Astrocyte (in vitro differentiated cells and primary cell): ENCODE data around the gene TICRR. TPM values are rescaled to one million over a fixed set of nuclear protein-coding genes. Genes with fewer than 3 reads are reported as not detected.

Experiments
- DNase-seq: peaks from one replicate; pipeline ENCODE4 v3.0.0-alpha.2; 2010; ENCODE audit warnings: low read depth
- FAIRE-seq: peaks from 2 replicates; lab custom pipeline; 2011; peaks lifted over from hg19 to GRCh38; lab: Jason Lieb, UNC
- H2AFZ ChIP-seq: 2 replicates; pipeline ENCODE4 v1.6.0; 2012; ENCODE audit warnings: low read depth, low read length, inconsistent platforms
- H3K27ac ChIP-seq: 2 replicates; pipeline ENCODE4 v1.5.1; 2011; ENCODE audit warnings: low read depth, low read length, inconsistent platforms
- H3K27me3 ChIP-seq: 2 replicates; pipeline ENCODE4 v1.6.0; 2011; ENCODE audit warnings: low read length, inconsistent platforms; ENCODE audit not compliant: insufficient read depth
- H3K36me3 ChIP-seq: 2 replicates; pipeline ENCODE4 v1.5.1; 2011; ENCODE audit warnings: low read length, inconsistent platforms; ENCODE audit not compliant: insufficient read depth
- H3K4me1 ChIP-seq: 2 replicates; pipeline ENCODE4 v1.5.1; 2011; ENCODE audit warnings: low read length, inconsistent platforms; ENCODE audit not compliant: insufficient read depth
- H3K4me2 ChIP-seq: 2 replicates; pipeline ENCODE4 v1.6.0; 2012; ENCODE audit warnings: low read length, inconsistent platforms
- H3K4me3 ChIP-seq: 2 replicates; pipeline ENCODE4 v1.5.1; 2011; ENCODE audit warnings: low read depth, mild to moderate bottlenecking, low read length, inconsistent platforms; ENCODE audit not compliant: insufficient read depth
- H3K79me2 ChIP-seq: 2 replicates; pipeline ENCODE4 v1.6.0; 2012; ENCODE audit warnings: mild to moderate bottlenecking, low read length, inconsistent platforms; ENCODE audit not compliant: insufficient read depth
- H3K9ac ChIP-seq: 2 replicates; pipeline ENCODE4 v1.6.0; 2012; ENCODE audit warnings: mild to moderate bottlenecking, low read length, inconsistent platforms
- H3K9me3 ChIP-seq: 2 replicates; pipeline ENCODE4 v1.5.1; 2012; ENCODE audit warnings: low read depth, mild to moderate bottlenecking, low read length, inconsistent platforms; ENCODE audit not compliant: insufficient read depth
- H4K20me1 ChIP-seq: 2 replicates; pipeline ENCODE4 v1.6.0; 2012; ENCODE audit warnings: low read length, inconsistent platforms; ENCODE audit not compliant: insufficient read depth
- H3K27ac Mint-ChIP-seq: one replicate; pipeline ENCODE4 v1.8.0; 2021; ENCODE audit warnings: mild to moderate bottlenecking, mixed read lengths; ENCODE audit not compliant: unreplicated experiment
- H3K27me3 Mint-ChIP-seq: one replicate; pipeline ENCODE4 v1.8.0; 2021; ENCODE audit warnings: low read depth, mixed read lengths; ENCODE audit not compliant: unreplicated experiment
- H3K36me3 Mint-ChIP-seq: one replicate; pipeline ENCODE4 v1.8.0; 2021; ENCODE audit warnings: low read depth, mixed read lengths; ENCODE audit not compliant: unreplicated experiment
- H3K4me1 Mint-ChIP-seq: one replicate; pipeline ENCODE4 v1.8.0; 2021; ENCODE audit warnings: low read depth, mixed read lengths; ENCODE audit not compliant: unreplicated experiment
- H3K4me3 Mint-ChIP-seq: one replicate; pipeline ENCODE4 v1.8.0; 2021; ENCODE audit warnings: mild to moderate bottlenecking, moderate library complexity, mixed read lengths; ENCODE audit not compliant: unreplicated experiment
- H3K9me3 Mint-ChIP-seq: one replicate; pipeline ENCODE4 v1.8.0; 2021; ENCODE audit warnings: mild to moderate bottlenecking, mixed read lengths; ENCODE audit not compliant: unreplicated experiment
- CTCF ChIP-seq: IDR thresholded peaks from 2 replicates; pipeline ENCODE4 v1.5.1; 2011; ENCODE audit warnings: low read depth, mild to moderate bottlenecking, inconsistent platforms, low read length, moderate library complexity; ENCODE audit not compliant: insufficient read depth
- EZH2 ChIP-seq: IDR thresholded peaks from 2 replicates; pipeline ENCODE4 v1.6.1; 2012; ENCODE audit warnings: mild to moderate bottlenecking, low read length, inconsistent platforms; ENCODE audit not compliant: insufficient read depth
- total RNA-seq: library from RNA; stranded (reverse); gene quantifications from 2 replicates; pipeline ENCODE4 v1.2.1, GENCODE V29; 2021

The TICRR gene
- total RNA-seq, 1 donor from 2014 or later: 2.9 TPM

GRCh38 chr15:89641053-89641452 is 65.8 kb downstream of the TICRR start:
- Mint-ChIP-seq H3K9me3 (no peaks in the 10 kb centered on the region), H3K4me3 (no peak overlapping the region), H3K4me1 (no peaks in the 10 kb centered on the region), H3K27me3 (no peaks in the 10 kb centered on the region), H3K36me3 (peaks cover 6% of the 10 kb centered on the region), H3K27ac (no peak overlapping the region)
- no peaks in the 10 kb centered on the region for H3K27me3 ChIP-seq
- no peaks in the 10 kb centered on the region for H3K4me1 ChIP-seq
- no peak overlapping the region for H2AFZ ChIP-seq
- no peak overlapping the region for H3K4me3 ChIP-seq
- DNase-seq (no peak), FAIRE-seq (no peak)
- H3K4me2 ChIP-seq: no peak overlapping the region
- H3K27ac ChIP-seq: no peak overlapping the region
- H3K36me3 ChIP-seq: peaks cover 6% of the 10 kb centered on the region
- no peak for TF ChIP-seq CTCF
- TF ChIP-seq EZH2: no peak
- H3K79me2 ChIP-seq: no peaks in the 10 kb centered on the region
- no peaks in the 10 kb centered on the region for H3K9me3 ChIP-seq
- no peaks in the 10 kb centered on the region for H4K20me1 ChIP-seq
- H3K9ac ChIP-seq: no peak overlapping the region

GRCh38 chr15:89642106-89642505 is 66.8 kb downstream of the TICRR start:
- peaks cover 7% of the 10 kb centered on the region for H3K36me3 Mint-ChIP-seq
- no peak overlapping the region for H3K4me2 ChIP-seq

More at GRCh38 chr15:89642106-89642505, 66.8 kb downstream of the TICRR start:
- H3K4me1 ChIP-seq: no peaks in the 10 kb centered on the region
- no peak for TF ChIP-seq EZH2
- no peak for TF ChIP-seq CTCF
- H3K4me3 ChIP-seq: no peak overlapping the region
- H3K36me3 ChIP-seq: peaks cover 6% of the 10 kb centered on the region
- FAIRE-seq (no peak), DNase-seq (no peak)
- Mint-ChIP-seq H3K4me3 (no peak overlapping the region), H3K4me1 (no peaks in the 10 kb centered on the region), H3K27me3 (no peaks in the 10 kb centered on the region), H3K27ac (no peak overlapping the region), H3K9me3 (no peaks in the 10 kb centered on the region)
- no peaks in the 10 kb centered on the region for H3K9me3 ChIP-seq
- no peaks in the 10 kb centered on the region for H3K27me3 ChIP-seq
- H3K9ac ChIP-seq: no peak overlapping the region
- H4K20me1 ChIP-seq: no peaks in the 10 kb centered on the region
- no peak overlapping the region for H3K27ac ChIP-seq
- no peaks in the 10 kb centered on the region for H3K79me2 ChIP-seq
- H2AFZ ChIP-seq: no peak overlapping the region
